ENCODE results near the gene SH3RF1. TPM values are rescaled to one million over a fixed set of nuclear protein-coding genes. Genes with fewer than 3 reads are reported as not detected.

Gene SH3RF1
- total and polyA plus RNA-seq, 4 donors, result 5.3 to 33.1 (median 16.3) TPM

GRCh38 chr4:169228076-169228475, 42.7 kb downstream of the SH3RF1 start:
- DNase-seq (no peak), ATAC-seq (ENCODE audit: insufficient read depth, low FRiP score) (no peak)
- H3K9ac ChIP-seq (ENCODE audit: insufficient read depth in 1 of 2, low read length in 2 of 2), result no peak overlapping the region
- H3K27me3 ChIP-seq (ENCODE audit: control insufficient read depth in 3 of 3, insufficient read depth in 3 of 3, low read length in 2 of 3), result no peaks in the 10 kb centered on the region
- no peaks in the 10 kb centered on the region for H3K9me3 ChIP-seq (ENCODE audit: control insufficient read depth in 4 of 4, insufficient read depth in 3 of 4, low read length in 3 of 4)
- 98 to 100% methylated on average over 1 of the region's 1 CpG for WGBS, 2 donors
- no peak overlapping the region for H3K27ac ChIP-seq (ENCODE audit: low read depth in 1 of 2, low read length in 1 of 2)
- no peak for TF ChIP-seq CTCF (IDR thresholded peaks at IDR 0.05; ENCODE audit: control extremely low read depth, extremely low read depth)
- peaks cover 0 to 9% (median 2%) of the 10 kb centered on the region in 4 donors for H3K36me3 ChIP-seq (ENCODE audit: control insufficient read depth in 4 of 4, insufficient read depth in 4 of 4, low read length in 4 of 4)
- no peak overlapping the region for H3K4me3 ChIP-seq
- peaks cover 0 to 16% (median 11%) of the 10 kb centered on the region in 5 donors for H3K4me1 ChIP-seq (ENCODE audit: control insufficient read depth in 5 of 5, insufficient read depth in 5 of 5, low read length in 5 of 5)

- TF ChIP-seq CTCF (IDR thresholded peaks at IDR 0.05; ENCODE audit: control extremely low read depth, extremely low read depth), result no peak
- H3K9me3 ChIP-seq (ENCODE audit: control insufficient read depth in 4 of 4, insufficient read depth in 3 of 4, low read length in 3 of 4), result no peaks in the 10 kb centered on the region
- no peak overlapping the region for H3K9ac ChIP-seq (ENCODE audit: insufficient read depth in 1 of 2, low read length in 2 of 2)
- H3K4me1 ChIP-seq (ENCODE audit: control insufficient read depth in 5 of 5, insufficient read depth in 5 of 5, low read length in 5 of 5), result peaks cover 0 to 24% (median 15%) of the 10 kb centered on the region in 5 donors
- peaks cover 0 to 9% (median 2%) of the 10 kb centered on the region in 4 donors for H3K36me3 ChIP-seq (ENCODE audit: control insufficient read depth in 4 of 4, insufficient read depth in 4 of 4, low read length in 4 of 4)
- no peaks in the 10 kb centered on the region for H3K27me3 ChIP-seq (ENCODE audit: control insufficient read depth in 3 of 3, insufficient read depth in 3 of 3, low read length in 2 of 3)
- DNase-seq, result no peak
- H3K27ac ChIP-seq (ENCODE audit: low read depth in 1 of 2, low read length in 1 of 2), result no peak overlapping the region
- H3K4me3 ChIP-seq, result no peak overlapping the region
- ATAC-seq (ENCODE audit: insufficient read depth, low FRiP score), result no peak
Measured at GRCh38 chr4:169226565-169226964, 44.2 kb downstream of the SH3RF1 start.

GRCh38 chr4:169225812-169226211, 44.9 kb downstream of the SH3RF1 start:
- peaks cover 0 to 9% (median 2%) of the 10 kb centered on the region in 4 donors for H3K36me3 ChIP-seq (ENCODE audit: control insufficient read depth in 4 of 4, insufficient read depth in 4 of 4, low read length in 4 of 4)
- H3K9ac ChIP-seq (ENCODE audit: insufficient read depth in 1 of 2, low read length in 2 of 2), result no peak overlapping the region
- H3K4me1 ChIP-seq (ENCODE audit: control insufficient read depth in 5 of 5, insufficient read depth in 5 of 5, low read length in 5 of 5), result peaks cover 0 to 28% (median 15%) of the 10 kb centered on the region in 5 donors
- no peak overlapping the region for H3K4me3 ChIP-seq
- H3K9me3 ChIP-seq (ENCODE audit: control insufficient read depth in 4 of 4, insufficient read depth in 3 of 4, low read length in 3 of 4), result no peaks in the 10 kb centered on the region
- H3K27me3 ChIP-seq (ENCODE audit: control insufficient read depth in 3 of 3, insufficient read depth in 3 of 3, low read length in 2 of 3), result no peaks in the 10 kb centered on the region
- peak overlapping the region in 1 of 2 donors; percentile 75 for H3K27ac ChIP-seq (ENCODE audit: low read depth in 1 of 2, low read length in 1 of 2)
- WGBS, 2 donors, result 44 to 52% methylated on average over 2 of the region's 2 CpGs
- TF ChIP-seq CTCF (IDR thresholded peaks at IDR 0.05; ENCODE audit: control extremely low read depth, extremely low read depth), result no peak
- ATAC-seq (ENCODE audit: insufficient read depth, low FRiP score), result no peak
- no peak for DNase-seq

All from lung (tissue), 12 donors.